ENCODE data around the gene NRG2. TPM values are rescaled to one million over a fixed set of nuclear protein-coding genes. Genes with fewer than 3 reads are reported as not detected.

NRG2 gene
- total RNA-seq, 2 donors from 2014 or later, result 6.6 to 11.1 TPM

- Histone ChIP-seq H3K9me3 (no peaks in the 10 kb centered on the region), H3K36me3 (no peaks in the 10 kb centered on the region), H3K27me3 (replicated peaks; ENCODE audit: insufficient read depth) (no peaks in the 10 kb centered on the region), H3K4me3 (no peak overlapping the region), H3K4me1 (replicated peaks) (no peaks in the 10 kb centered on the region), H3K27ac (no peak overlapping the region)
- DNase-seq (ENCODE audit: low spot score), result no peak
- TF ChIP-seq POLR2A (IDR thresholded peaks at IDR 0.05) (no peak), CTCF (IDR thresholded peaks at IDR 0.05) (no peak), POLR2AphosphoS5 (IDR thresholded peaks at IDR 0.05) (no peak)
- intact Hi-C loops (cut with DNase I), result loop anchor here (5.0 kb wide), 1 partner anchor 155 kb away; the partner anchor contains the start of gene PSD2
- 35% methylated on average over 1 of the region's 1 CpG for WGBS
Measured at GRCh38 chr5:139951983-139952382, 91.1 kb downstream of the NRG2 start.

- Histone ChIP-seq H3K27ac (no peak overlapping the region), H3K27me3 (replicated peaks; ENCODE audit: insufficient read depth) (no peaks in the 10 kb centered on the region), H3K4me1 (replicated peaks) (no peaks in the 10 kb centered on the region), H3K9me3 (no peaks in the 10 kb centered on the region), H3K4me3 (no peak overlapping the region), H3K36me3 (no peaks in the 10 kb centered on the region)
- DNase-seq (ENCODE audit: low spot score), result no peak
- whole genome bisulfite sequencing, result 83% methylated on average over 6 of the region's 6 CpGs
- TF ChIP-seq CTCF (IDR thresholded peaks at IDR 0.05), result no peak
- TF ChIP-seq POLR2AphosphoS5 (IDR thresholded peaks at IDR 0.05), result no peak
- TF ChIP-seq POLR2A (IDR thresholded peaks at IDR 0.05), result no peak
- intact Hi-C loops (cut with DNase I), result loop anchor here (5.0 kb wide), 1 partner anchor 154 kb away; the partner anchor contains the start of gene PSD2
Measured at GRCh38 chr5:139951296-139951924, 91.7 kb downstream of the NRG2 start.

GRCh38 chr5:139950436-139950835 is 92.7 kb downstream of the NRG2 start:
- DNase-seq (ENCODE audit: low spot score), result no peak
- Histone ChIP-seq H3K4me1 (replicated peaks) (no peaks in the 10 kb centered on the region), H3K4me3 (no peak overlapping the region), H3K27ac (no peak overlapping the region), H3K27me3 (replicated peaks; ENCODE audit: insufficient read depth) (no peaks in the 10 kb centered on the region), H3K36me3 (no peaks in the 10 kb centered on the region), H3K9me3 (no peaks in the 10 kb centered on the region)
- WGBS, result 95% methylated on average over 2 of the region's 2 CpGs
- intact Hi-C loops (cut with DNase I), result loop anchor here (5.0 kb wide), 1 partner anchor 153 kb away; the partner anchor contains the start of gene PSD2
- TF ChIP-seq POLR2AphosphoS5 (IDR thresholded peaks at IDR 0.05) (no peak), POLR2A (IDR thresholded peaks at IDR 0.05) (no peak), CTCF (IDR thresholded peaks at IDR 0.05) (no peak)

- TF ChIP-seq CTCF (IDR thresholded peaks at IDR 0.05) (no peak), POLR2AphosphoS5 (IDR thresholded peaks at IDR 0.05) (no peak), POLR2A (IDR thresholded peaks at IDR 0.05) (no peak)
- no peak overlapping the region for H3K27ac ChIP-seq
- no peaks in the 10 kb centered on the region for H3K4me1 ChIP-seq (replicated peaks)
- no peaks in the 10 kb centered on the region for H3K9me3 ChIP-seq
- WGBS, result 67% methylated on average over 1 of the region's 1 CpG
- H3K4me3 ChIP-seq, result no peak overlapping the region
- DNase-seq (ENCODE audit: low spot score), result no peak
- intact Hi-C loops (cut with DNase I), result loop anchor here (5.0 kb wide), 1 partner anchor 152 kb away; the partner anchor contains the start of gene PSD2
- no peaks in the 10 kb centered on the region for H3K36me3 ChIP-seq
- no peaks in the 10 kb centered on the region for H3K27me3 ChIP-seq (replicated peaks; ENCODE audit: insufficient read depth)
Measured at GRCh38 chr5:139949710-139950109, 93.4 kb downstream of the NRG2 start.

GRCh38 chr5:139947727-139948126 is 95.4 kb downstream of the NRG2 start:
- Histone ChIP-seq H3K4me3 (no peak overlapping the region), H3K36me3 (no peaks in the 10 kb centered on the region), H3K27ac (no peak overlapping the region), H3K27me3 (replicated peaks; ENCODE audit: insufficient read depth) (no peaks in the 10 kb centered on the region), H3K4me1 (replicated peaks) (no peaks in the 10 kb centered on the region), H3K9me3 (no peaks in the 10 kb centered on the region)
- no peak for DNase-seq (ENCODE audit: low spot score)
- intact Hi-C loops (cut with DNase I), result no loop called here
- TF ChIP-seq POLR2A (IDR thresholded peaks at IDR 0.05) (no peak), CTCF (IDR thresholded peaks at IDR 0.05) (no peak), POLR2AphosphoS5 (IDR thresholded peaks at IDR 0.05) (no peak)

Measured in prostate gland (tissue), 2 donors.